HepG2 (cell line): ENCODE results near the gene FAM83C. TPM values are rescaled to one million over a fixed set of nuclear protein-coding genes. Genes with fewer than 3 reads are reported as not detected.
A peak's percentile ranks its signal among the peaks of the same experiment; 100 is the strongest.

Experiments used
- GTF3A ChIP-seq: sonication (generic); formaldehyde crosslinking; conservative IDR thresholded peaks from 2 replicates; pipeline ENCODE4 v1.4.0; 2020; ENCODE audit warnings: mild to moderate bottlenecking, missing genetic modification reagents
- MEF2D ChIP-seq: sonication (generic); formaldehyde crosslinking; IDR thresholded peaks from 2 replicates; pipeline ENCODE4 v1.5.1; 2020; ENCODE audit warnings: mild to moderate bottlenecking, missing genetic modification reagents
- MTA3 ChIP-seq: sonication (generic); formaldehyde crosslinking; IDR thresholded peaks from 2 replicates; pipeline ENCODE4 v1.4.0; 2020; ENCODE audit warnings: missing genetic modification reagents
- SSRP1 ChIP-seq: IDR thresholded peaks from 2 replicates; pipeline ENCODE4 v1.6.1; 2016; ENCODE audit warnings: control low read depth
- TCF7 ChIP-seq: sonication (generic); IDR thresholded peaks from 2 replicates; pipeline ENCODE4 v1.6.1; 2016; ENCODE audit warnings: antibody characterized with exemption, low read depth
- YEATS4 ChIP-seq: sonication (generic); formaldehyde crosslinking; IDR thresholded peaks from 2 replicates; pipeline ENCODE4 v1.4.0; 2020; ENCODE audit warnings: missing genetic modification reagents, borderline replicate concordance
- ZEB1 ChIP-seq: IDR thresholded peaks from 2 replicates; pipeline ENCODE4 v1.6.1; 2012; ENCODE audit warnings: mild to moderate bottlenecking, low read depth, inconsistent platforms; ENCODE audit not compliant: insufficient replicate concordance
- ZNF841 ChIP-seq: sonication (generic); formaldehyde crosslinking; IDR thresholded peaks from 2 replicates; pipeline ENCODE4 v1.8.1; 2023; ENCODE audit warnings: missing genetic modification reagents, borderline replicate concordance
- polyA plus RNA-seq, 8 experiments: library from polyadenylated mRNA; depleted of rRNA in 3 of 8; stranded (reverse) in 7 of 8; unstranded in 1 of 8; fragments of >200 nt; fragmentation: Illumina TruSeq in 4 of 8; extraction: Trizol in 4 of 8; gene quantifications; 2 replicates each; pipeline versions ENCODE4 v1.2.1 to v1.2.3, GENCODE V29; 2011 to 2016; ENCODE audit warnings: low read depth in 4 of 8, missing spikeins in 1 of 8, mixed read lengths in 1 of 8; ENCODE audit not compliant: insufficient read depth in 1 of 8
- total RNA-seq, 5 experiments: library from RNA; depleted of rRNA; stranded (reverse); fragments of >200 nt; fragmentation: Illumina TruSeq; extraction: Trizol; gene quantifications; 2 replicates each; pipeline ENCODE4 v1.2.3, GENCODE V29; 2016; ENCODE audit warnings: low read depth in 1 of 5
- TF ChIP-seq, protein P1 (sequence below): sonication (generic); formaldehyde crosslinking; IDR thresholded peaks from 2 replicates; pipeline ENCODE4 v1.5.0; 2020; ENCODE audit warnings: missing genetic modification reagents, mild to moderate bottlenecking, borderline replicate concordance
- TF ChIP-seq, protein P2 (sequence below): sonication (generic); formaldehyde crosslinking; IDR thresholded peaks from 2 replicates; pipeline ENCODE4 v1.4.0; 2020; ENCODE audit warnings: missing genetic modification reagents
- TF ChIP-seq, protein P3 (sequence below): sonication (generic); formaldehyde crosslinking; IDR thresholded peaks from one replicate; pipeline ENCODE4 v1.5.1; 2020; ENCODE audit warnings: mild to moderate bottlenecking, missing genetic modification reagents; ENCODE audit errors: not compliant biosample characterization
- TF ChIP-seq, protein P4 (sequence below): sonication (generic); formaldehyde crosslinking; IDR thresholded peaks from 2 replicates; pipeline ENCODE4 v1.4.0; 2020; ENCODE audit warnings: missing genetic modification reagents, mild to moderate bottlenecking, borderline replicate concordance

The FAM83C gene
- total and polyA plus RNA-seq, 2 of the 13 experiments (the other 11 are each of a cell fraction or from before 2014, with no cell fraction given) = 0.04 TPM; not detected in 1

DNA sequence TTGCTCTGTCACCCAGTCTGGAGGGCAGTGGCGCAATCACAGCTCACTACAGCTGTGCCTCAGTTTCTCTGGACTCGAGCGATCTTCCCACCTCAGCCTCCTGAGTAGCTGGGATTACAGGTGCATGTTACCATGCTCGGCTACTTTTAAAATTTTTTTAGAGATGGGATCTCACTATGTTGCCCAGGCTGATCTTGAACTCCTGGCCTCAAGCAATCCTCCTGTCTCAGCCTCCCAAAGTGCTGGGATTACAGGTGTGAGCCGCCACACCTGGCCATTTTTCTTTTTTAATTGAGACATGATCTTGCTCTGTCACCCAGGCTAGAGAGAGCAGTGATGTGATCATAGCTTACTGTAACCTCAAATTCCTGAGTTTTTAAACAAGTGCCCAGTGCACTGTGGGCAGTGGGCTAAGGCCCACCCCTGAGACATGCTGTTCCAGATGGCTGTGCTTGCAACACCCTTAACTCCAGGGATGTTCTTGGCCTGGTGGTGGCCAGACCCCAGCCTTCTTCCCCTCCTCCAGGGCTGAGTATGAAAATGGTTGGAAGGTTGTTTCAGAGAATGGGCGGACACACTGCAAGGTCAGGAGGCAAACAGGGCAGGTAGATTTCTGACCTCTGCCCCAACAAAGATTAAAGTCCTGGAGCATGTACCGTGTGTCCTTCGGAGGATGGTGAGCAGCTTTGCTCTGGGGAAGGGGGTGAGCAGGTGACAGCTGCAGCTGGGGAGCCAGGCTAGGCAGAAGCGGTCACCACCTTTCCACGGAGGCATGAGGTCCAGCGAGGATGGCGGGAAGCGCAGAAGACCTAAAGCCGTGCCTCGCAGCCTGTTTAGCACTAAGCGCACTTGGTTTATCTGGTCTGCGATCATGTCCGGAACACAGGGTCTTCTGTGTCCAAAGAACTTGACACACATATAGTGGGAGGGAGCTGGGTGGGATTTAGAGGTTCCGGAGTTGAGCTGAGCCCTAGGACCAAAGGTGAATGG lies 1.4 kb upstream of the FAM83C start (continued):
- TF ChIP-seq, protein P1, sequence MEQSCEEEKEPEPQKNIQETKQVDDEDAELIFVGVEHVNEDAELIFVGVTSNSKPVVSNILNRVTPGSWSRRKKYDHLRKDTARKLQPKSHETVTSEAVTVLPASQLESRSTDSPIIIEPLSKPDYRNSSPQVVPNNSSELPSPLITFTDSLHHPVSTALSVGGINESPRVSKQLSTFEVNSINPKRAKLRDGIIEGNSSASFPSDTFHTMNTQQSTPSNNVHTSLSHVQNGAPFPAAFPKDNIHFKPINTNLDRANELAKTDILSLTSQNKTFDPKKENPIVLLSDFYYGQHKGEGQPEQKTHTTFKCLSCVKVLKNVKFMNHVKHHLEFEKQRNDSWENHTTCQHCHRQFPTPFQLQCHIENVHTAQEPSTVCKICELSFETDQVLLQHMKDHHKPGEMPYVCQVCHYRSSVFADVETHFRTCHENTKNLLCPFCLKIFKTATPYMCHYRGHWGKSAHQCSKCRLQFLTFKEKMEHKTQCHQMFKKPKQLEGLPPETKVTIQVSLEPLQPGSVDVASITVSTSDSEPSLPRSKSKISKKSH (CRISPR knock-in tag) = peak; percentile 62; the same call in 1 of the 2 replicates
- TF ChIP-seq, protein P2, sequence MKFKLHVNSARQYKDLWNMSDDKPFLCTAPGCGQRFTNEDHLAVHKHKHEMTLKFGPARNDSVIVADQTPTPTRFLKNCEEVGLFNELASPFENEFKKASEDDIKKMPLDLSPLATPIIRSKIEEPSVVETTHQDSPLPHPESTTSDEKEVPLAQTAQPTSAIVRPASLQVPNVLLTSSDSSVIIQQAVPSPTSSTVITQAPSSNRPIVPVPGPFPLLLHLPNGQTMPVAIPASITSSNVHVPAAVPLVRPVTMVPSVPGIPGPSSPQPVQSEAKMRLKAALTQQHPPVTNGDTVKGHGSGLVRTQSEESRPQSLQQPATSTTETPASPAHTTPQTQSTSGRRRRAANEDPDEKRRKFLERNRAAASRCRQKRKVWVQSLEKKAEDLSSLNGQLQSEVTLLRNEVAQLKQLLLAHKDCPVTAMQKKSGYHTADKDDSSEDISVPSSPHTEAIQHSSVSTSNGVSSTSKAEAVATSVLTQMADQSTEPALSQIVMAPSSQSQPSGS (CRISPR knock-in tag) = no peak
- TF ChIP-seq ZNF841 (CRISPR knock-in tag) (no peak), MEF2D (CRISPR knock-in tag) (no peak), ZEB1 (no peak), SSRP1 (CRISPR knock-in tag) (0 out of 2 replicates have a peak, but pooled peaks have one; percentile 63), YEATS4 (CRISPR knock-in tag) (no peak), GTF3A (CRISPR knock-in tag) (no peak), TCF7 (no peak), MTA3 (CRISPR knock-in tag) (no peak)
- TF ChIP-seq, protein P3, sequence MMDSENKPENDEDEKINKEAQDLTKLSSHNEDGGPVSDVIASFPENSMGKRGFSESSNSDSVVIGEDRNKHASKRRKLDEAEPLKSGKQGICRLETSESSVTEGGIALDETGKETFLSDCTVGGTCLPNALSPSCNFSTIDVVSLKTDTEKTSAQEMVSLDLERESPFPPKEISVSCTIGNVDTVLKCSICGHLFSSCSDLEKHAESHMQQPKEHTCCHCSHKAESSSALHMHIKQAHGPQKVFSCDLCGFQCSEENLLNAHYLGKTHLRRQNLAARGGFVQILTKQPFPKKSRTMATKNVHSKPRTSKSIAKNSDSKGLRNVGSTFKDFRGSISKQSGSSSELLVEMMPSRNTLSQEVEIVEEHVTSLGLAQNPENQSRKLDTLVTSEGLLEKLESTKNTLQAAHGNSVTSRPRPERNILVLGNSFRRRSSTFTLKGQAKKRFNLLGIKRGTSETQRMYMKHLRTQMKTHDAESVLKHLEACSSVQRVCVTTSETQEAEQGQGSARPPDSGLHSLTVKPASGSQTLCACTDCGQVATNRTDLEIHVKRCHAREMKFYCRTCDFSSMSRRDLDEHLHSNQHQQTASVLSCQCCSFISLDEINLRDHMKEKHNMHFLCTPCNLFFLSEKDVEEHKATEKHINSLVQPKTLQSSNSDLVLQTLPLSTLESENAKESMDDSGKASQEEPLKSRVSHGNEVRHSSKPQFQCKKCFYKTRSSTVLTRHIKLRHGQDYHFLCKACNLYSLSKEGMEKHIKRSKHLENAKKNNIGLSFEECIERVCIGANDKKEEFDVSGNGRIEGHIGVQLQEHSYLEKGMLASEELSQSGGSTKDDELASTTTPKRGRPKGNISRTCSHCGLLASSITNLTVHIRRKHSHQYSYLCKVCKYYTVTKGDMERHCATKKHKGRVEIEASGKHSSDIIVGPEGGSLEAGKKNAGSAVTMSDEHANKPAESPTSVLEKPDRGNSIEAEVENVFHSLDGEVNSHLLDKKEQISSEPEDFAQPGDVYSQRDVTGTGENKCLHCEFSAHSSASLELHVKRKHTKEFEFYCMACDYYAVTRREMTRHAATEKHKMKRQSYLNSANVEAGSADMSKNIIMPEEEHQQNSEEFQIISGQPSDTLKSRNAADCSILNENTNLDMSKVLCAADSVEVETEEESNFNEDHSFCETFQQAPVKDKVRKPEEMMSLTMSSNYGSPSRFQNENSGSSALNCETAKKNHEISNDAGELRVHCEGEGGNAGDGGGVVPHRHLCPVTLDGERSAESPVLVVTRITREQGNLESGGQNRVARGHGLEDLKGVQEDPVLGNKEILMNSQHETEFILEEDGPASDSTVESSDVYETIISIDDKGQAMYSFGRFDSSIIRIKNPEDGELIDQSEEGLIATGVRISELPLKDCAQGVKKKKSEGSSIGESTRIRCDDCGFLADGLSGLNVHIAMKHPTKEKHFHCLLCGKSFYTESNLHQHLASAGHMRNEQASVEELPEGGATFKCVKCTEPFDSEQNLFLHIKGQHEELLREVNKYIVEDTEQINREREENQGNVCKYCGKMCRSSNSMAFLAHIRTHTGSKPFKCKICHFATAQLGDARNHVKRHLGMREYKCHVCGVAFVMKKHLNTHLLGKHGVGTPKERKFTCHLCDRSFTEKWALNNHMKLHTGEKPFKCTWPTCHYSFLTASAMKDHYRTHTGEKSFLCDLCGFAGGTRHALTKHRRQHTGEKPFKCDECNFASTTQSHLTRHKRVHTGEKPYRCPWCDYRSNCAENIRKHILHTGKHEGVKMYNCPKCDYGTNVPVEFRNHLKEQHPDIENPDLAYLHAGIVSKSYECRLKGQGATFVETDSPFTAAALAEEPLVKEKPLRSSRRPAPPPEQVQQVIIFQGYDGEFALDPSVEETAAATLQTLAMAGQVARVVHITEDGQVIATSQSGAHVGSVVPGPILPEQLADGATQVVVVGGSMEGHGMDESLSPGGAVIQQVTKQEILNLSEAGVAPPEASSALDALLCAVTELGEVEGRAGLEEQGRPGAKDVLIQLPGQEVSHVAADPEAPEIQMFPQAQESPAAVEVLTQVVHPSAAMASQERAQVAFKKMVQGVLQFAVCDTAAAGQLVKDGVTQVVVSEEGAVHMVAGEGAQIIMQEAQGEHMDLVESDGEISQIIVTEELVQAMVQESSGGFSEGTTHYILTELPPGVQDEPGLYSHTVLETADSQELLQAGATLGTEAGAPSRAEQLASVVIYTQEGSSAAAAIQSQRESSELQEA (CRISPR knock-in tag) = peak; percentile 25
- TF ChIP-seq, protein P4, sequence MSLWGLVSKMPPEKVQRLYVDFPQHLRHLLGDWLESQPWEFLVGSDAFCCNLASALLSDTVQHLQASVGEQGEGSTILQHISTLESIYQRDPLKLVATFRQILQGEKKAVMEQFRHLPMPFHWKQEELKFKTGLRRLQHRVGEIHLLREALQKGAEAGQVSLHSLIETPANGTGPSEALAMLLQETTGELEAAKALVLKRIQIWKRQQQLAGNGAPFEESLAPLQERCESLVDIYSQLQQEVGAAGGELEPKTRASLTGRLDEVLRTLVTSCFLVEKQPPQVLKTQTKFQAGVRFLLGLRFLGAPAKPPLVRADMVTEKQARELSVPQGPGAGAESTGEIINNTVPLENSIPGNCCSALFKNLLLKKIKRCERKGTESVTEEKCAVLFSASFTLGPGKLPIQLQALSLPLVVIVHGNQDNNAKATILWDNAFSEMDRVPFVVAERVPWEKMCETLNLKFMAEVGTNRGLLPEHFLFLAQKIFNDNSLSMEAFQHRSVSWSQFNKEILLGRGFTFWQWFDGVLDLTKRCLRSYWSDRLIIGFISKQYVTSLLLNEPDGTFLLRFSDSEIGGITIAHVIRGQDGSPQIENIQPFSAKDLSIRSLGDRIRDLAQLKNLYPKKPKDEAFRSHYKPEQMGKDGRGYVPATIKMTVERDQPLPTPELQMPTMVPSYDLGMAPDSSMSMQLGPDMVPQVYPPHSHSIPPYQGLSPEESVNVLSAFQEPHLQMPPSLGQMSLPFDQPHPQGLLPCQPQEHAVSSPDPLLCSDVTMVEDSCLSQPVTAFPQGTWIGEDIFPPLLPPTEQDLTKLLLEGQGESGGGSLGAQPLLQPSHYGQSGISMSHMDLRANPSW (CRISPR knock-in tag) = no peak
